Caki2 (cell line): ENCODE data around the gene CATSPERZ. TPM values are rescaled to one million over a fixed set of nuclear protein-coding genes. Genes with fewer than 3 reads are reported as not detected.

ENCODE experiments used
- DNase-seq: peaks from one replicate; pipeline ENCODE4 v3.0.0-alpha.2; 2015; ENCODE audit warnings: low read depth
- in situ Hi-C: cut with HindIII; loops from 2 replicates; pipeline ENCODE4 v1.10.0; 2016; ENCODE audit warnings: low sequenced_read_pairs, low pct_unique_long_range_greater_than_20kb, mixed read lengths
- total RNA-seq: library from RNA; depleted of rRNA; stranded (reverse); fragments of >200 nt; shearing (Covaris generic); gene quantifications from 2 replicates; pipeline ENCODE4 v1.2.3, GENCODE V29; 2014; ENCODE audit warnings: low replicate concordance

Gene CATSPERZ
- total RNA-seq, 1 experiment from 2014 or later = not detected

GRCh38 chr11:64281957-64282770 is 18.0 kb upstream of the CATSPERZ start:
- in situ Hi-C loops = no loop called here
- DNase-seq = no peak

GRCh38 chr11:64283092-64283491 is 17.1 kb upstream of the CATSPERZ start:
- DNase-seq = no peak
- in situ Hi-C loops = no loop called here

- in situ Hi-C loops = no loop called here
- peak; percentile 81 for DNase-seq
These were observed 15.9 kb upstream of the CATSPERZ start, which contains the start of gene BAD for GRCh38 chr11:64284048-64284961. TSS of gene BAD (minus strand) at chr11:64284665. CDS start at chr11:64284368, 297 bp downstream.

GRCh38 chr11:64284962-64285884 is 14.9 kb upstream of the CATSPERZ start, which contains the start of gene GPR137:
TSS of gene GPR137 (plus strand) at chr11:64285848. CDS start at chr11:64286525, 677 bp downstream.
- in situ Hi-C loops = no loop called here
- DNase-seq = peak; percentile 75

- DNase-seq = no peak
- in situ Hi-C loops = no loop called here
These were observed 14.0 kb upstream of the CATSPERZ start for GRCh38 chr11:64285885-64286800.

GRCh38 chr11:64286801-64287159 is 13.4 kb upstream of the CATSPERZ start:
- no peak for DNase-seq
- in situ Hi-C loops = no loop called here

- in situ Hi-C loops = no loop called here
- DNase-seq = no peak
These were observed 12.3 kb upstream of the CATSPERZ start for GRCh38 chr11:64287676-64288352.

- in situ Hi-C loops = no loop called here
- no peak for DNase-seq
These were observed 11.8 kb upstream of the CATSPERZ start for GRCh38 chr11:64288353-64288750.

GRCh38 chr11:64289002-64289564 is 11.1 kb upstream of the CATSPERZ start:
- in situ Hi-C loops = no loop called here

GRCh38 chr11:64290352-64291261 is 9.6 kb upstream of the CATSPERZ start:
- in situ Hi-C loops = no loop called here
- DNase-seq = no peak

More at GRCh38 chr11:64289002-64289564, 11.1 kb upstream of the CATSPERZ start:
- DNase-seq = no peak

- in situ Hi-C loops = no loop called here
- DNase-seq = no peak
These were observed 8.9 kb upstream of the CATSPERZ start, which contains the start of gene KCNK4 for GRCh38 chr11:64291262-64291751. TSS of gene KCNK4 (plus strand) at chr11:64291302. CDS start at chr11:64293019, 1,717 bp downstream.

- no peak for DNase-seq
- in situ Hi-C loops = no loop called here
These were observed 8.3 kb upstream of the CATSPERZ start for GRCh38 chr11:64291752-64292459.

GRCh38 chr11:64292460-64293254 is 7.5 kb upstream of the CATSPERZ start:
- DNase-seq = no peak
- in situ Hi-C loops = no loop called here

GRCh38 chr11:64294774-64295173 is 5.4 kb upstream of the CATSPERZ start:
- in situ Hi-C loops = no loop called here
- no peak for DNase-seq
